Caco-2 (cell line): ENCODE data around the gene SLC25A20. TPM values are rescaled to one million over a fixed set of nuclear protein-coding genes. Genes with fewer than 3 reads are reported as not detected.

Experiments used
- BruUV-seq: library from RNA; stranded (reverse); fragments of 400-500 nt; replicated peaks from 2 replicates; lab custom pipeline; 2021; lab: Mats Ljungman, UMichigan
- CTCF ChIA-PET: fragments of 300-600 bp; sonication (Branson Sonifier 250); formaldehyde crosslinking; loops from one replicate; lab custom pipeline; 2022; ENCODE audit warnings: antibody characterized with exemption; lab: Charles Lee
- POLR2A ChIA-PET: fragments of 300-600 bp; sonication (Branson Sonifier 250); formaldehyde crosslinking; loops from one replicate; lab custom pipeline; 2022; ENCODE audit warnings: antibody characterized with exemption; lab: Charles Lee
- DNase-seq, 2 experiments: peaks; one replicate each; pipeline versions ENCODE4 v3.0.0 to v3.0.0-alpha.2; 2020 to 2022
- H3K27me3 ChIP-seq: replicated peaks from 2 replicates; pipeline ENCODE4 v1.6.0; 2011; ENCODE audit warnings: low read length; ENCODE audit not compliant: control insufficient read depth, insufficient read depth
- H3K36me3 ChIP-seq: 2 replicates; pipeline ENCODE4 v1.5.1; 2011; ENCODE audit warnings: low read length; ENCODE audit not compliant: control insufficient read depth, insufficient read depth
- H3K4me1 ChIP-seq: fragments of 250-450 bp; sonication (Bioruptor Pico); 2 replicates; pipeline ENCODE4 v1.5.1; 2020; ENCODE audit warnings: mild to moderate bottlenecking
- H3K4me3 ChIP-seq: 2 replicates; pipeline ENCODE4 v1.5.1; 2011; ENCODE audit warnings: low read depth, mild to moderate bottlenecking, control low read depth, low read length
- H3K9me3 ChIP-seq: fragments of 250-450 bp; sonication (Bioruptor Pico); 2 replicates; pipeline ENCODE4 v1.5.1; 2020; ENCODE audit warnings: mild to moderate bottlenecking, moderate library complexity
- H3K27ac Mint-ChIP-seq: one replicate; pipeline ENCODE4 v1.8.0; 2022; ENCODE audit warnings: mixed read lengths; ENCODE audit not compliant: unreplicated experiment
- H3K27me3 Mint-ChIP-seq: one replicate; pipeline ENCODE4 v1.8.0; 2022; ENCODE audit warnings: mixed read lengths; ENCODE audit not compliant: insufficient read depth, unreplicated experiment
- H3K36me3 Mint-ChIP-seq: one replicate; pipeline ENCODE4 v1.8.0; 2022; ENCODE audit warnings: mild to moderate bottlenecking, mixed read lengths; ENCODE audit not compliant: insufficient read depth, unreplicated experiment
- H3K4me1 Mint-ChIP-seq: one replicate; pipeline ENCODE4 v1.8.0; 2022; ENCODE audit warnings: low read depth, mixed read lengths; ENCODE audit not compliant: unreplicated experiment
- H3K4me3 Mint-ChIP-seq: one replicate; pipeline ENCODE4 v1.8.0; 2022; ENCODE audit warnings: mild to moderate bottlenecking, moderate library complexity, mixed read lengths; ENCODE audit not compliant: unreplicated experiment
- H3K9me3 Mint-ChIP-seq: one replicate; pipeline ENCODE4 v1.8.0; 2022; ENCODE audit warnings: mixed read lengths; ENCODE audit not compliant: unreplicated experiment
- intact Hi-C: fragments of 100-400 bp; cut with micrococcal nuclease; formaldehyde crosslinking; loops from one replicate; pipeline ENCODE4 v1.10.0; 2022; ENCODE audit not compliant: unreplicated experiment
- total RNA-seq: library from RNA; stranded (reverse); gene quantifications from 2 replicates; pipeline ENCODE4 v1.2.3, GENCODE V29; 2022
- TF ChIP-seq, protein P1 (sequence below), 2 experiments: fragments of 200-600 bp in 1 of 2; IDR thresholded peaks; 1 replicate in 1 of 2; 2 replicates in 1 of 2; pipeline versions ENCODE4 v1.5.1 to v1.8.0; 2011 to 2022; ENCODE audit warnings: antibody characterized with exemption in 1 of 2, control low read depth in 1 of 2, inconsistent platforms in 1 of 2, low read depth in 1 of 2, low read length in 1 of 2, mild to moderate bottlenecking in 1 of 2, moderate library complexity in 1 of 2; ENCODE audit not compliant: insufficient read depth in 1 of 2, severe bottlenecking in 1 of 2, unreplicated experiment in 1 of 2

The SLC25A20 gene
- total RNA-seq, 1 experiment from 2014 or later = 19.3 TPM

- ChIA-PET POLR2A (no interaction called here), CTCF (no interaction called here)
- Mint-ChIP-seq H3K4me3 (no peak overlapping the region), H3K27ac (no peak overlapping the region), H3K36me3 (peaks cover 75% of the 10 kb centered on the region), H3K27me3 (no peaks in the 10 kb centered on the region), H3K9me3 (no peaks in the 10 kb centered on the region), H3K4me1 (no peaks in the 10 kb centered on the region)
- Histone ChIP-seq H3K36me3 (no peaks in the 10 kb centered on the region; the same call in 1 of the 2 replicates), H3K4me1 (no peaks in the 10 kb centered on the region), H3K27me3 (no peaks in the 10 kb centered on the region), H3K4me3 (no peak overlapping the region), H3K9me3 (no peaks in the 10 kb centered on the region)
- DNase-seq = no peak
- BruUV-seq = no TSS peak
- TF ChIP-seq, protein P1, sequence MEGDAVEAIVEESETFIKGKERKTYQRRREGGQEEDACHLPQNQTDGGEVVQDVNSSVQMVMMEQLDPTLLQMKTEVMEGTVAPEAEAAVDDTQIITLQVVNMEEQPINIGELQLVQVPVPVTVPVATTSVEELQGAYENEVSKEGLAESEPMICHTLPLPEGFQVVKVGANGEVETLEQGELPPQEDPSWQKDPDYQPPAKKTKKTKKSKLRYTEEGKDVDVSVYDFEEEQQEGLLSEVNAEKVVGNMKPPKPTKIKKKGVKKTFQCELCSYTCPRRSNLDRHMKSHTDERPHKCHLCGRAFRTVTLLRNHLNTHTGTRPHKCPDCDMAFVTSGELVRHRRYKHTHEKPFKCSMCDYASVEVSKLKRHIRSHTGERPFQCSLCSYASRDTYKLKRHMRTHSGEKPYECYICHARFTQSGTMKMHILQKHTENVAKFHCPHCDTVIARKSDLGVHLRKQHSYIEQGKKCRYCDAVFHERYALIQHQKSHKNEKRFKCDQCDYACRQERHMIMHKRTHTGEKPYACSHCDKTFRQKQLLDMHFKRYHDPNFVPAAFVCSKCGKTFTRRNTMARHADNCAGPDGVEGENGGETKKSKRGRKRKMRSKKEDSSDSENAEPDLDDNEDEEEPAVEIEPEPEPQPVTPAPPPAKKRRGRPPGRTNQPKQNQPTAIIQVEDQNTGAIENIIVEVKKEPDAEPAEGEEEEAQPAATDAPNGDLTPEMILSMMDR (IDR thresholded peaks at IDR 0.05; ENCODE audit: insufficient read depth in 1 of 2, low read depth in 1 of 2, low read length in 1 of 2, severe bottlenecking in 1 of 2, unreplicated experiment in 1 of 2) = no peak
- intact Hi-C loops = no loop called here
These were observed 29.2 kb upstream of the SLC25A20 start for GRCh38 chr3:48927928-48928327.

- no peaks in the 10 kb centered on the region; the same call in 1 of the 2 replicates for H3K36me3 ChIP-seq
- H3K4me1 ChIP-seq = no peaks in the 10 kb centered on the region
- BruUV-seq = no TSS peak
- no peak overlapping the region for H3K4me3 Mint-ChIP-seq
- no peak for DNase-seq
- CTCF ChIA-PET = interaction anchor here (0.5 kb wide), 1 partner anchor 333 kb away, joined by 3 read pairs; no protein-coding TSS in a partner anchor
- H3K9me3 ChIP-seq = no peaks in the 10 kb centered on the region
- H3K27me3 Mint-ChIP-seq = no peaks in the 10 kb centered on the region
- peaks cover 71% of the 10 kb centered on the region for H3K36me3 Mint-ChIP-seq
- TF ChIP-seq, protein P1 (IDR thresholded peaks at IDR 0.05; ENCODE audit: insufficient read depth in 1 of 2, low read depth in 1 of 2, low read length in 1 of 2, severe bottlenecking in 1 of 2, unreplicated experiment in 1 of 2) = no peak
- H3K27ac Mint-ChIP-seq = no peak overlapping the region
- intact Hi-C loops = no loop called here
- H3K4me1 Mint-ChIP-seq = no peaks in the 10 kb centered on the region
- POLR2A ChIA-PET = no interaction called here
- H3K9me3 Mint-ChIP-seq = no peaks in the 10 kb centered on the region
- no peak overlapping the region for H3K4me3 ChIP-seq
- H3K27me3 ChIP-seq = no peaks in the 10 kb centered on the region
These were observed 28.0 kb upstream of the SLC25A20 start for GRCh38 chr3:48926425-48927392.
